GM12892 (cell line): ENCODE measurements around the gene PHOSPHO2.

Experiments
- POLR2A ChIP-seq: IDR thresholded peaks from 2 replicates; pipeline ENCODE4 v1.6.1; 2011; ENCODE audit warnings: low read depth, low read length, control low read depth
- POLR2AphosphoS5 ChIP-seq: IDR thresholded peaks from 2 replicates; pipeline ENCODE4 v1.6.1; 2011; ENCODE audit warnings: low read depth, low read length, control low read depth
- TAF1 ChIP-seq: IDR thresholded peaks from 2 replicates; pipeline ENCODE4 v1.6.1; 2011; ENCODE audit warnings: low read depth, mild to moderate bottlenecking, control low read depth, low read length, borderline replicate concordance

GRCh38 chr2:169721016-169721415, 26.7 kb downstream of the PHOSPHO2 start:
- no peak for TF ChIP-seq POLR2AphosphoS5
- no peak for TF ChIP-seq POLR2A
- no peak for TF ChIP-seq TAF1
